OCI-LY1 (cell line): ENCODE measurements around the gene LRCH4.

Experiments
- H2AFZ ChIP-seq: fragments of 200-600 bp; sonication (generic), shearing (Covaris generic); 2 replicates; pipeline ENCODE4 v1.6.0; 2014; ENCODE audit warnings: antibody characterized with exemption, mild to moderate bottlenecking, low read length
- H3F3A ChIP-seq: fragments of 200-600 bp; sonication (generic), shearing (Covaris generic); 2 replicates; pipeline ENCODE4 v1.6.0; 2014; ENCODE audit warnings: mild to moderate bottlenecking, antibody characterized with exemption, low read length, moderate library complexity; ENCODE audit not compliant: insufficient read depth
- H3K27ac ChIP-seq: fragments of 200-600 bp; sonication (generic); 2 replicates; pipeline ENCODE4 v1.5.1; 2014; ENCODE audit warnings: low read length, mixed run types, mild to moderate bottlenecking, low read depth; ENCODE audit not compliant: poor library complexity, severe bottlenecking
- H3K27me3 ChIP-seq: fragments of 200-600 bp; sonication (generic); 2 replicates; pipeline ENCODE4 v1.6.0; 2014; ENCODE audit warnings: antibody characterized with exemption, mild to moderate bottlenecking, low read length, moderate library complexity; ENCODE audit not compliant: insufficient read depth
- H3K36me3 ChIP-seq: fragments of 200-600 bp; sonication (generic); 2 replicates; pipeline ENCODE4 v1.6.1; 2014; ENCODE audit warnings: mild to moderate bottlenecking, antibody characterized with exemption, low read length, moderate library complexity, mixed read lengths; ENCODE audit not compliant: insufficient read depth
- H3K4me1 ChIP-seq: fragments of 200-600 bp; sonication (generic); 2 replicates; pipeline ENCODE4 v1.5.1; 2014; ENCODE audit warnings: mild to moderate bottlenecking, low read length, moderate library complexity; ENCODE audit not compliant: insufficient read depth, severe bottlenecking
- H3K4me2 ChIP-seq: fragments of 200-600 bp; sonication (generic), shearing (Covaris generic); 2 replicates; pipeline ENCODE4 v1.6.1; 2014; ENCODE audit warnings: low read length
- H3K4me3 ChIP-seq: fragments of 200-600 bp; sonication (generic); 2 replicates; pipeline ENCODE4 v1.5.1; 2014; ENCODE audit warnings: low read length, low read depth, mild to moderate bottlenecking, mixed read lengths; ENCODE audit not compliant: poor library complexity, severe bottlenecking
- H3K79me2 ChIP-seq: fragments of 200-600 bp; shearing (Covaris generic); 2 replicates; pipeline ENCODE4 v1.6.1; 2016; ENCODE audit warnings: mixed run types, low read length, mixed read lengths; ENCODE audit not compliant: insufficient read depth
- H3K9ac ChIP-seq: fragments of 200-600 bp; sonication (generic), shearing (Covaris generic); 2 replicates; pipeline ENCODE4 v1.6.1; 2014; ENCODE audit warnings: mild to moderate bottlenecking, low read length, mixed read lengths
- H3K9me2 ChIP-seq: fragments of 200-600 bp; sonication (generic), shearing (Covaris generic); 2 replicates; pipeline ENCODE4 v1.6.1; 2014; ENCODE audit warnings: low read depth, mild to moderate bottlenecking, low read length, mixed read lengths
- H3K9me3 ChIP-seq: fragments of 200-600 bp; shearing (Covaris generic); 2 replicates; pipeline ENCODE4 v1.6.1; 2014; ENCODE audit warnings: low read length, mixed read lengths
- H4K20me1 ChIP-seq: fragments of 200-600 bp; sonication (generic), shearing (Covaris generic); 2 replicates; pipeline ENCODE4 v1.6.0; 2016; ENCODE audit warnings: mild to moderate bottlenecking, low read length; ENCODE audit not compliant: insufficient read depth
- EZH2 ChIP-seq: fragments of 200-600 bp; sonication (generic), shearing (Covaris generic); IDR thresholded peaks from 2 replicates; pipeline ENCODE4 v1.8.0; 2017; ENCODE audit warnings: borderline replicate concordance, mixed run types, mild to moderate bottlenecking, antibody characterized with exemption, low read length, moderate library complexity, mixed read lengths
- TF ChIP-seq, protein P1 (sequence below): fragments of 200-600 bp; sonication (generic), shearing (Covaris generic); IDR thresholded peaks from 2 replicates; pipeline ENCODE4 v1.5.1; 2017; ENCODE audit warnings: mild to moderate bottlenecking, antibody characterized with exemption, low read length, moderate library complexity, mixed read lengths

Gene LRCH4

DNA sequence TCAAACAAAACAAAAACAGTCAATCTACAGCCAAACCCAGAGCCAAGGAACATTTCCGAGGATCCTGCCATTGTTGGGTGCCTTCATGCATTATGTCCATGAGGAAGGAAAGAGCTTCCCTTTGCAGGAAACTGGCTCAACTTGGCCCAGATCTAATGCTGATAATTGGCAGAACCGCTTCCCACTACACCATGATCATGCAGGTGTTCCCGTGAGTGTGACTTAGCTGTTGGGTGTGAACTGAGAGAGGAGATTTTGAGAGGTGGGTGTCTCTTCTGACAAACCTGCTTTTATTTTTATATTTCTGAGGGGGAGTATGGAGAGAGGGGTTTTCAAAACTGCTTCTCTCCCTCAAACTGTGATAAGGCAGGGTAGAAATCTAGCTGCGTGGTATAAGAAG lies 26.8 kb downstream of the LRCH4 start:
- H3K4me2 ChIP-seq, result no peak overlapping the region
- no peak overlapping the region for H3K4me3 ChIP-seq
- no peaks in the 10 kb centered on the region for H3K9me3 ChIP-seq
- H3K27ac ChIP-seq, result no peak overlapping the region
- no peak overlapping the region for H2AFZ ChIP-seq
- no peaks in the 10 kb centered on the region for H3K27me3 ChIP-seq
- H3K79me2 ChIP-seq, result no peaks in the 10 kb centered on the region
- peaks cover 4% of the 10 kb centered on the region for H3K36me3 ChIP-seq
- TF ChIP-seq, protein P1, sequence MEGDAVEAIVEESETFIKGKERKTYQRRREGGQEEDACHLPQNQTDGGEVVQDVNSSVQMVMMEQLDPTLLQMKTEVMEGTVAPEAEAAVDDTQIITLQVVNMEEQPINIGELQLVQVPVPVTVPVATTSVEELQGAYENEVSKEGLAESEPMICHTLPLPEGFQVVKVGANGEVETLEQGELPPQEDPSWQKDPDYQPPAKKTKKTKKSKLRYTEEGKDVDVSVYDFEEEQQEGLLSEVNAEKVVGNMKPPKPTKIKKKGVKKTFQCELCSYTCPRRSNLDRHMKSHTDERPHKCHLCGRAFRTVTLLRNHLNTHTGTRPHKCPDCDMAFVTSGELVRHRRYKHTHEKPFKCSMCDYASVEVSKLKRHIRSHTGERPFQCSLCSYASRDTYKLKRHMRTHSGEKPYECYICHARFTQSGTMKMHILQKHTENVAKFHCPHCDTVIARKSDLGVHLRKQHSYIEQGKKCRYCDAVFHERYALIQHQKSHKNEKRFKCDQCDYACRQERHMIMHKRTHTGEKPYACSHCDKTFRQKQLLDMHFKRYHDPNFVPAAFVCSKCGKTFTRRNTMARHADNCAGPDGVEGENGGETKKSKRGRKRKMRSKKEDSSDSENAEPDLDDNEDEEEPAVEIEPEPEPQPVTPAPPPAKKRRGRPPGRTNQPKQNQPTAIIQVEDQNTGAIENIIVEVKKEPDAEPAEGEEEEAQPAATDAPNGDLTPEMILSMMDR, result no peak
- no peak for TF ChIP-seq EZH2
- no peaks in the 10 kb centered on the region for H3K4me1 ChIP-seq
- no peaks in the 10 kb centered on the region for H4K20me1 ChIP-seq
- no peaks in the 10 kb centered on the region for H3F3A ChIP-seq
- H3K9ac ChIP-seq, result no peak overlapping the region
- H3K9me2 ChIP-seq, result no peaks in the 10 kb centered on the region

DNA sequence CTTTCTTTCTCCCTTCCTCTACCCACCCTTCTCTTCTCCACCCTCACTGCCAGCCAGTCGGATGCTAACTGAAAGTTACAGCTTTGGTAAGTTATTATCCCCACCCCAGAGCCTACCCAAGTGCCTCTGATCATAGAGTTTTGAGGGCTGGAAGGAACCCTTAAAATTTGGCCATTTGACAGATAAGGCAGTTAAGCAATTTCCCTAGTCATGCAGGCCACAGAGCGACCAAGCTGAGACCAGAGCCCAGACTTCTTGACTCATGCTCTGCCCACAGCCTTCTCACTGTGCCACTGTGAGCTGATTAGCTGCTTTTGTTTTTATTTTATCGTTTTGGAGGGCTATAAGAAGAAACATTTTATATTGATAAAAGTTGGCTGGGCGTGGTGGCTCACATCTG lies 29.4 kb downstream of the LRCH4 start:
- no peaks in the 10 kb centered on the region for H3K4me1 ChIP-seq
- no peak overlapping the region for H3K4me2 ChIP-seq
- H4K20me1 ChIP-seq, result no peaks in the 10 kb centered on the region
- H3K36me3 ChIP-seq, result peaks cover 4% of the 10 kb centered on the region
- TF ChIP-seq EZH2, result no peak
- H3K27ac ChIP-seq, result no peak overlapping the region
- no peak overlapping the region for H2AFZ ChIP-seq
- no peak overlapping the region for H3K4me3 ChIP-seq
- no peaks in the 10 kb centered on the region for H3K27me3 ChIP-seq
- no peaks in the 10 kb centered on the region for H3F3A ChIP-seq
- no peaks in the 10 kb centered on the region for H3K9me3 ChIP-seq
- H3K9ac ChIP-seq, result no peak overlapping the region
- no peaks in the 10 kb centered on the region for H3K79me2 ChIP-seq
- H3K9me2 ChIP-seq, result no peaks in the 10 kb centered on the region

DNA sequence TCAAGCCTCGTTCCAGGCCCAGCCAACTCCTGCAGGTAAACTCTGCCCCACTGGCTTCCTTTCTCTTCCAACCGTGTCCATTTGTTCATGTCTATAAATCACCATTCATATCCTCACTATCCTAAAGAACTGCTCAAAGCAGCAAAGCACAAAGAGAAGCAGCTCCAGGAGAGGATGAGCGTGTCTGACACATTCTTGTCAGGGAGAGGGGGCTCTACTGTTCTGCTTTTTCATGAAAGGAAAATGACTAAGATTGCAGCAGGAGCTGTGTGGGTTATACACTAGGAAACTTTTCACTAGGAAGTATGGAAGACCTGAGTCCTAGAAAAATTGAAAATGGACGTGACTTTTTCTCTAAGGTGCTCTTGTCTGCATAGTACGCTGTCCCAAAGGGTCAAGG lies 30.2 kb downstream of the LRCH4 start:
- Histone ChIP-seq H3K9me2 (no peaks in the 10 kb centered on the region), H3F3A (no peaks in the 10 kb centered on the region), H3K4me3 (no peak overlapping the region), H3K27me3 (no peaks in the 10 kb centered on the region), H3K79me2 (no peaks in the 10 kb centered on the region), H3K9ac (no peak overlapping the region), H3K4me1 (no peaks in the 10 kb centered on the region), H4K20me1 (no peaks in the 10 kb centered on the region), H3K4me2 (no peak overlapping the region), H3K9me3 (no peaks in the 10 kb centered on the region), H3K27ac (no peak overlapping the region), H3K36me3 (peaks cover 4% of the 10 kb centered on the region), H2AFZ (no peak overlapping the region)
- TF ChIP-seq, protein P1, result no peak
- TF ChIP-seq EZH2, result no peak

DNA sequence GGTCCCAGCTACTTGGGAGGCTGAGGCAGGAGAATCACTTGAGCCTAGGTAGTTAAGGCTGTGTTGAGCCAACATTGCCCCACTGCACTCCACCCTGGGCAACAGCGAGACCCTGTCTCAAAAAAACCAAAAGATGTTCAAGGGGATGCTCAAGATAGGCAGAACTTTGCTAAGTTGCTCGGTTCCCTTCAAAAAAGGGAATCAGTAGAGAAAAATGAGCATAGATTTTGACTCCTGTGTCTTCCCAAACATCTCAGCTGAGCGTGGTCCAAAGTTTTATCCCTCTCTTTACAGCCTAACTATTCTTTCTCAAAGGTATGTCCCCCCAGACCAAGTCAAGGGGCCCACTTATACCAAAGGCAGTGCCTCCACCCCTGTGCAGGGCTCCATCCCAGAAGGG lies 32.9 kb downstream of the LRCH4 start:
- Histone ChIP-seq H3K9me2 (no peaks in the 10 kb centered on the region), H3K27ac (no peak overlapping the region), H3K4me3 (no peak overlapping the region), H4K20me1 (no peaks in the 10 kb centered on the region), H3K4me2 (no peak overlapping the region), H2AFZ (no peak overlapping the region), H3K79me2 (no peaks in the 10 kb centered on the region), H3K9me3 (no peaks in the 10 kb centered on the region), H3K27me3 (no peaks in the 10 kb centered on the region), H3K9ac (no peak overlapping the region), H3K36me3 (peaks cover 8% of the 10 kb centered on the region), H3F3A (no peaks in the 10 kb centered on the region), H3K4me1 (peaks cover 11% of the 10 kb centered on the region)
- TF ChIP-seq, protein P1, result no peak
- TF ChIP-seq EZH2, result no peak
